Neural cell (in vitro differentiated cells): ENCODE data around the gene BABAM2. TPM values are rescaled to one million over a fixed set of nuclear protein-coding genes. Genes with fewer than 3 reads are reported as not detected.

Experiments
- H2AFZ ChIP-seq: fragments of 200-600, 300-800 bp; sonication (generic), shearing (Covaris generic); 2 replicates; pipeline ENCODE4 v1.6.0; 2014; ENCODE audit warnings: low read depth, mild to moderate bottlenecking, antibody characterized with exemption, low read length, moderate library complexity
- H3F3A ChIP-seq: fragments of 200-600 bp; shearing (Covaris generic); 2 replicates; pipeline ENCODE4 v1.6.1; 2016; ENCODE audit warnings: mild to moderate bottlenecking, moderate library complexity, mixed read lengths, antibody characterized with exemption, low read length; ENCODE audit not compliant: insufficient read depth, poor library complexity, severe bottlenecking
- H3K27ac ChIP-seq: fragments of 200-600, 300-800 bp; sonication (generic), shearing (Covaris generic); 2 replicates; pipeline ENCODE4 v1.5.1; 2014; ENCODE audit warnings: mild to moderate bottlenecking, low read length, moderate library complexity
- H3K27me3 ChIP-seq: fragments of 300-800, 200-600 bp; sonication (generic), shearing (Covaris generic); 2 replicates; pipeline ENCODE4 v1.6.0; 2014; ENCODE audit warnings: mild to moderate bottlenecking, low read depth, low read length, moderate library complexity; ENCODE audit not compliant: insufficient read depth
- H3K36me3 ChIP-seq: fragments of 300-800, 200-600 bp; sonication (generic), shearing (Covaris generic); 2 replicates; pipeline ENCODE4 v1.5.1; 2014; ENCODE audit warnings: mild to moderate bottlenecking, antibody characterized with exemption, low read length, moderate library complexity; ENCODE audit not compliant: insufficient read depth
- H3K4me2 ChIP-seq: fragments of 300-800, 200-600 bp; sonication (generic), shearing (Covaris generic); 2 replicates; pipeline ENCODE4 v1.6.0; 2014; ENCODE audit warnings: mild to moderate bottlenecking, low read length
- H3K4me3 ChIP-seq: fragments of 300-800, 200-600 bp; sonication (generic), shearing (Covaris generic); 2 replicates; pipeline ENCODE4 v1.5.1; 2014; ENCODE audit warnings: mild to moderate bottlenecking, low read length, moderate library complexity
- H3K79me2 ChIP-seq: fragments of 200-600 bp; shearing (Covaris generic); replicated peaks from 2 replicates; pipeline ENCODE4 v1.6.0; 2014; ENCODE audit warnings: mild to moderate bottlenecking, low read length, moderate library complexity; ENCODE audit not compliant: insufficient read depth
- H3K9ac ChIP-seq: fragments of 300-800, 200-600 bp; sonication (generic), shearing (Covaris generic); 2 replicates; pipeline ENCODE4 v1.6.1; 2016; ENCODE audit warnings: mild to moderate bottlenecking, low read length, mixed read lengths
- H3K9me2 ChIP-seq: fragments of 200-600 bp; shearing (Covaris generic); 2 replicates; pipeline ENCODE4 v1.6.1; 2016; ENCODE audit warnings: mild to moderate bottlenecking, low read length, mixed read lengths; ENCODE audit not compliant: insufficient read depth
- H3K9me3 ChIP-seq: fragments of 200-600, 300-800 bp; sonication (generic), shearing (Covaris generic); 2 replicates; pipeline ENCODE4 v1.6.1; 2016; ENCODE audit warnings: mild to moderate bottlenecking, mixed run types, low read length, moderate library complexity, mixed read lengths
- H4K20me1 ChIP-seq: fragments of 200-600 bp; shearing (Covaris generic); 2 replicates; pipeline ENCODE4 v1.6.1; 2016; ENCODE audit warnings: mild to moderate bottlenecking, mixed run types; ENCODE audit not compliant: insufficient read depth
- EP300 ChIP-seq: fragments of 450-650 bp; conservative IDR thresholded peaks from 2 replicates; pipeline ENCODE4 v1.6.1; 2014; ENCODE audit warnings: antibody characterized with exemption, mild to moderate bottlenecking, moderate library complexity; ENCODE audit not compliant: poor library complexity, severe bottlenecking
- EZH2 ChIP-seq: fragments of 200-600, 300-800 bp; shearing (Covaris generic), sonication (generic); IDR thresholded peaks from 2 replicates; pipeline ENCODE4 v1.6.1; 2014; ENCODE audit warnings: antibody characterized with exemption, low read length, borderline replicate concordance, mild to moderate bottlenecking; ENCODE audit not compliant: insufficient read depth, poor library complexity, severe bottlenecking
- MXI1 ChIP-seq: fragments of 450-650 bp; conservative IDR thresholded peaks from 2 replicates; pipeline ENCODE4 v1.6.1; 2014; ENCODE audit warnings: antibody characterized with exemption, mild to moderate bottlenecking; ENCODE audit not compliant: poor library complexity, severe bottlenecking
- POLR2AphosphoS5 ChIP-seq: IDR thresholded peaks from 2 replicates; pipeline ENCODE4 v1.6.1; 2012
- RAD21 ChIP-seq: fragments of 450-650 bp; conservative IDR thresholded peaks from 2 replicates; pipeline ENCODE4 v1.6.1; 2014; ENCODE audit warnings: antibody characterized with exemption, mild to moderate bottlenecking, moderate library complexity
- SMC3 ChIP-seq: fragments of 450-650 bp; conservative IDR thresholded peaks from 2 replicates; pipeline ENCODE4 v1.6.1; 2014; ENCODE audit warnings: antibody characterized with exemption, mild to moderate bottlenecking, moderate library complexity; ENCODE audit not compliant: poor library complexity
- TAF1 ChIP-seq: IDR thresholded peaks from 2 replicates; pipeline ENCODE4 v1.6.1; 2012; ENCODE audit warnings: low read depth
- polyA plus RNA-seq: library from polyadenylated mRNA; depleted of rRNA; stranded (reverse); fragments of >200 nt; gene quantifications from 2 replicates; pipeline ENCODE4 v1.2.3, GENCODE V29; 2014
- TF ChIP-seq, protein P1 (sequence below): IDR thresholded peaks from 2 replicates; pipeline ENCODE4 v1.6.1; 2012; ENCODE audit warnings: borderline replicate concordance
- TF ChIP-seq, protein P2 (sequence below): fragments of 450-650 bp; IDR thresholded peaks from 2 replicates; pipeline ENCODE4 v1.5.1; 2014; ENCODE audit warnings: antibody characterized with exemption, mild to moderate bottlenecking, moderate library complexity; ENCODE audit not compliant: poor library complexity, severe bottlenecking

The BABAM2 gene
- polyA plus RNA-seq, 1 donor from 2014 or later = 15.3 TPM

GRCh38 chr2:28096421-28096820 is 205.9 kb downstream of the BABAM2 start:
- no peak overlapping the region for H3K27ac ChIP-seq
- no peak overlapping the region for H3K4me2 ChIP-seq
- H2AFZ ChIP-seq = no peak overlapping the region
- no peak overlapping the region for H3K9ac ChIP-seq
- no peak overlapping the region for H3K4me3 ChIP-seq
- H3F3A ChIP-seq = no peaks in the 10 kb centered on the region
- no peaks in the 10 kb centered on the region for H3K36me3 ChIP-seq
- H3K79me2 ChIP-seq = no peaks in the 10 kb centered on the region
- H3K9me2 ChIP-seq = no peaks in the 10 kb centered on the region
- no peaks in the 10 kb centered on the region for H3K9me3 ChIP-seq
- no peaks in the 10 kb centered on the region for H4K20me1 ChIP-seq
- H3K27me3 ChIP-seq = no peaks in the 10 kb centered on the region
- no peak for TF ChIP-seq EP300
- no peak for TF ChIP-seq RAD21
- TF ChIP-seq, protein P1, sequence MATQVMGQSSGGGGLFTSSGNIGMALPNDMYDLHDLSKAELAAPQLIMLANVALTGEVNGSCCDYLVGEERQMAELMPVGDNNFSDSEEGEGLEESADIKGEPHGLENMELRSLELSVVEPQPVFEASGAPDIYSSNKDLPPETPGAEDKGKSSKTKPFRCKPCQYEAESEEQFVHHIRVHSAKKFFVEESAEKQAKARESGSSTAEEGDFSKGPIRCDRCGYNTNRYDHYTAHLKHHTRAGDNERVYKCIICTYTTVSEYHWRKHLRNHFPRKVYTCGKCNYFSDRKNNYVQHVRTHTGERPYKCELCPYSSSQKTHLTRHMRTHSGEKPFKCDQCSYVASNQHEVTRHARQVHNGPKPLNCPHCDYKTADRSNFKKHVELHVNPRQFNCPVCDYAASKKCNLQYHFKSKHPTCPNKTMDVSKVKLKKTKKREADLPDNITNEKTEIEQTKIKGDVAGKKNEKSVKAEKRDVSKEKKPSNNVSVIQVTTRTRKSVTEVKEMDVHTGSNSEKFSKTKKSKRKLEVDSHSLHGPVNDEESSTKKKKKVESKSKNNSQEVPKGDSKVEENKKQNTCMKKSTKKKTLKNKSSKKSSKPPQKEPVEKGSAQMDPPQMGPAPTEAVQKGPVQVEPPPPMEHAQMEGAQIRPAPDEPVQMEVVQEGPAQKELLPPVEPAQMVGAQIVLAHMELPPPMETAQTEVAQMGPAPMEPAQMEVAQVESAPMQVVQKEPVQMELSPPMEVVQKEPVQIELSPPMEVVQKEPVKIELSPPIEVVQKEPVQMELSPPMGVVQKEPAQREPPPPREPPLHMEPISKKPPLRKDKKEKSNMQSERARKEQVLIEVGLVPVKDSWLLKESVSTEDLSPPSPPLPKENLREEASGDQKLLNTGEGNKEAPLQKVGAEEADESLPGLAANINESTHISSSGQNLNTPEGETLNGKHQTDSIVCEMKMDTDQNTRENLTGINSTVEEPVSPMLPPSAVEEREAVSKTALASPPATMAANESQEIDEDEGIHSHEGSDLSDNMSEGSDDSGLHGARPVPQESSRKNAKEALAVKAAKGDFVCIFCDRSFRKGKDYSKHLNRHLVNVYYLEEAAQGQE = no peak
- no peak for TF ChIP-seq EZH2
- TF ChIP-seq, protein P2, sequence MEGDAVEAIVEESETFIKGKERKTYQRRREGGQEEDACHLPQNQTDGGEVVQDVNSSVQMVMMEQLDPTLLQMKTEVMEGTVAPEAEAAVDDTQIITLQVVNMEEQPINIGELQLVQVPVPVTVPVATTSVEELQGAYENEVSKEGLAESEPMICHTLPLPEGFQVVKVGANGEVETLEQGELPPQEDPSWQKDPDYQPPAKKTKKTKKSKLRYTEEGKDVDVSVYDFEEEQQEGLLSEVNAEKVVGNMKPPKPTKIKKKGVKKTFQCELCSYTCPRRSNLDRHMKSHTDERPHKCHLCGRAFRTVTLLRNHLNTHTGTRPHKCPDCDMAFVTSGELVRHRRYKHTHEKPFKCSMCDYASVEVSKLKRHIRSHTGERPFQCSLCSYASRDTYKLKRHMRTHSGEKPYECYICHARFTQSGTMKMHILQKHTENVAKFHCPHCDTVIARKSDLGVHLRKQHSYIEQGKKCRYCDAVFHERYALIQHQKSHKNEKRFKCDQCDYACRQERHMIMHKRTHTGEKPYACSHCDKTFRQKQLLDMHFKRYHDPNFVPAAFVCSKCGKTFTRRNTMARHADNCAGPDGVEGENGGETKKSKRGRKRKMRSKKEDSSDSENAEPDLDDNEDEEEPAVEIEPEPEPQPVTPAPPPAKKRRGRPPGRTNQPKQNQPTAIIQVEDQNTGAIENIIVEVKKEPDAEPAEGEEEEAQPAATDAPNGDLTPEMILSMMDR = no peak
- no peak for TF ChIP-seq POLR2AphosphoS5
- TF ChIP-seq TAF1 = no peak
- TF ChIP-seq MXI1 = no peak
- TF ChIP-seq SMC3 = no peak

- Histone ChIP-seq H3K4me2 (no peak overlapping the region), H3K4me3 (no peak overlapping the region), H2AFZ (no peak overlapping the region), H3K36me3 (no peaks in the 10 kb centered on the region), H3K79me2 (no peaks in the 10 kb centered on the region), H3K27ac (no peak overlapping the region), H4K20me1 (no peaks in the 10 kb centered on the region), H3K9me3 (no peaks in the 10 kb centered on the region), H3K9me2 (no peaks in the 10 kb centered on the region), H3F3A (no peaks in the 10 kb centered on the region), H3K9ac (no peak overlapping the region), H3K27me3 (no peaks in the 10 kb centered on the region)
- TF ChIP-seq EP300 = no peak
- TF ChIP-seq, protein P2 = no peak
Observed at GRCh38 chr2:28098501-28099225, 208.1 kb downstream of the BABAM2 start.
